GM19397 (cell line): ENCODE data around the gene MAP3K13.
"Not testable (repeated sequence)": the region's sequence is repeated elsewhere in the genome, so short reads cannot be mapped to it uniquely, and the experiment has no call there.

Source experiments
- ATAC-seq: cut with Tn5 transposase; IDR thresholded peaks from one replicate; pipeline ENCODE4 v1.9.1; 2021; ENCODE audit warnings: mild to moderate bottlenecking, moderate library complexity; ENCODE audit not compliant: unreplicated experiment

MAP3K13 gene

DNA sequence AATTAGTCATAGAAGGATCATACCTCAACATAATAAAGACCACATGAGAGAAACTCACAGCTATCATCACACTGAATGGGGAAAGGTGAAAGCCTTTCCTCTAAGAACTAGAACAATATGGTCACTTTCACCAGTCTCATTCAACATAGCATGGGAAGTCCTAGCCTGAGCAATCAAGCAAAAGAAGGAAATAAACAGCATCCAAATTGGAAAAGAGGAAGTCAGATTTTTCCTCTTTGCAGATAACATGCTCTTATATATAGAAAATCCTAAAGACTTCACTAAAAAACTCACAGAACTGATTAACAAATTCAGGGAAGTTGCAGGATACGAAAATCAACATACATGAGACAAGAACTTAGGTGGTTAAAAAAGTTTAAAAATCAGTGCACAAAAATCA is 24.7 kb downstream of the MAP3K13 start:
- no peak for ATAC-seq

DNA sequence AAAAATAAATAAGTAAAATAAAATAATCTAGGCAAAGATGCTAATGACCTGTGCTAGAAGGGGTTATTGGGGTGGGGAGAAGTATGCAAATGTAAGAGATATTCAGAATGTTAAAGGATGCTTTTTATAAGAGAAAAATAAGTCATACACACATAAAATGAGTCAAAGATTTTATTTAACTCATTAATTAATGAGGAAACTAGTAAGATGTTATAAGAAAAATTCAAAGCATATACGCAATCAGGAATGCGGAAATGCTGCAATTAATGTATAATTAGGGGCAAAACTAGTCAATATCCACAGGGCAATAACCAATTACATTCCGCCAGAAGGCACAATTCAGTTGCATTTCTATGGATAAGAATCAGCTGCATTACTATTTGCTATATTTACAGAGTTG is 30.1 kb downstream of the MAP3K13 start:
- no peak for ATAC-seq

DNA sequence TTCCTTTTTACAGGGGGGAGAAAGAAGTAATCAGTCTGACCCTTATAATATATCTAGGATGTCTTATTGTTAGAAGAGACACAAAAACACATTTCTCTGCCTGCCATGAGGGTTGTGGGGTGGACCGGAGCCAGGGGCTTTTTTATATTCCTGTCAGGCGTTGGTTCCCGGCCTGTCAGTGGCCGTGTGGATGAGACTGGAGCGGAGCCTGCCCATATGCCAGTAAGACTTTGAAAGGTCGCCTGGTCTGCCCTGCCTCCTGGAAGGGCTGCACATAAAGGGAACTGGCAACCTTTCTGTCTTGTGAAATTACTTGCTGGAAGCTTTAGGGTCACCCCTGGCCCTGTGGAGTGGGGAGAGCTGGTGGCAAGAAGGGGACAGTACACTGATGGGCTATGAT is 34.7 kb downstream of the MAP3K13 start:
- no peak for ATAC-seq

DNA sequence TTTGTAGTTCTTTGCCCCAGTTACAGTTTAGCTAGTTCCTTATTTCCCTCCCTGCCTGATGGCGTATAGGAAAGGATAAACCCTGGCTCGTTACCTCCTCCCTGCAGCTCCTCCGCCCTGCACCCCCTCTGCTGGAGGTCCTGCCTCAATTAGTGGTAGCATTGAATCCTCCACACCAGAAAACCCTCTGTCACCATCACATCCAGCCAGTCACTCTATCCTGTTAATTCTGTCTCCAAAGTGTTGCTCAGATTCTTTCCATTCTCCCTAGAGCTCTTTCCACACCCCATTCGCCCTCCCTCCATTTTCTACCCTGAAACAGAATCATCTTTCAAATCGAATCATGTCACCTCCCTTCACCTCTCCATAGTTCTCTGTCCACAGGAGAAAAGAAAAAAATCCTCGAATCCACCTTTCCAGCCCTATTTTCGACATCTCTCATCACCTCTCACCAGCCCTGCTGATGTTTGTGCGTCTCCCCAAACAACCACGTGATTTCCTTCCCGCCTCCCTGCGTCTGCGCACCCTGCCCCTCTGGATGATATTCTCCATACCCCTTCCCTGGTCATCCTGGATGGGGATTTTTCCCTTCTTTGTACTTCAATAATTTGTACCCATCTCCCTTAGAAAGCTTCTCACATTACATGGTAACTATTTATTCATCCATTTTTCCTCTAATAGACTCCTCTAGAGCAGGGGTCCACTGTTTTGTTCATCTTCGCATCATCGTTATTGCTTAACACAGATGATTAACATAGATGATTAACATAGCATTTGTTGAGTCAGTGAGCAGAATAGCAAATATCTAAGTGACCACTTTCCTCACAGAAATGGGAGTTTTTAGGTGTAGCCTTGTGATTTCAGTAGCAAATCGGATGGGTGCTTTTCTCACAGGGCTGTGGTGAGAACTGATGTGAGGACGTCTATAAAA is 37.1 kb downstream of the MAP3K13 start:
- ATAC-seq = no peak

DNA sequence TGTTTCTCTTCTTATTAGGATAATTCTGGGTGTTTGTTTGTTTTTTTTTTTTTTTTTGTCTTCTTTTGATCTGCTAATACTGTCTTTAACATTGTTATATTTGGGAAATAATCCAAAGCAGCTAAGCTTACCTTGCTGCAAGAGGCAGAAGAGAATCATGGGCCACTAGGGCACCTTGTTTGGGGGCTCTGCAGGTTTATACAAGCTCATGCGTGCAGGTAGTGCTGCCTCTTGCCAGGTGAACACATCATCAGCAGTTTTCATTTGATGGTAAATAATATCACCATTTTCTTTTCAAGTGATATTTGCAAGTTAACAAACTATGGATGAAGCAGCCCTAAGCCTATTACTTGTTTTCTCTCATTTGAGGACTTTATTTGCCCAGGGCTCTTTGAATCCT is 37.9 kb downstream of the MAP3K13 start:
- no peak for ATAC-seq

DNA sequence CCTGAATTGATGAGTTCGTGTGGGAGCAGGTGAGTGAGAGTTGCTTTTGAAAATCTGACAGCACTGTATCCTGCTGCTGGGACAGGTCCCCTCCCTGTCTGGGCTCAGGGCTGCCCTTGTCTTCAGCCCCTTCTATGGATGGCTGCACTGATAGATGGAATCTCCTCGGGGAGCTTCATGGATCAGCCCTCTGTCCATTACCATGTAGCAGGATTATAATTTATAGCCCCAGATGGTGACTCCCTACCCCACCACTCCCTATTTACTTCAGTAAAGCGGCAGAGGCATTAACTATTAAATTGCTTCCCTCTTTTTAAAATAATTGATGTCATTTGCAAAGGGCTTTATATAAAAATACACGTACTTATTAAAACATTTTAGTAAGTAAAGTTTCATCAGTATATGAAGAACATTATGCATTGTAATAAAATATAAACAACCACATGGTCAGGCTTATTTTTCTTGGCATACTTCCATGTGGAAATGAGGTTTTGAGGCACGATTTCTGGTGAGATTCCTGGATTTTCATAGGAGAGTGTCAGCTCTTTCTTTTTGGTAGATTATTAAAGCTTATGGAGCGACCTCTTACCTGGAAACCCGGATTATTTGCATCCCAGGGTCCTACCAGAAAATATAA is 38.5 kb downstream of the MAP3K13 start:
- no peak for ATAC-seq

DNA sequence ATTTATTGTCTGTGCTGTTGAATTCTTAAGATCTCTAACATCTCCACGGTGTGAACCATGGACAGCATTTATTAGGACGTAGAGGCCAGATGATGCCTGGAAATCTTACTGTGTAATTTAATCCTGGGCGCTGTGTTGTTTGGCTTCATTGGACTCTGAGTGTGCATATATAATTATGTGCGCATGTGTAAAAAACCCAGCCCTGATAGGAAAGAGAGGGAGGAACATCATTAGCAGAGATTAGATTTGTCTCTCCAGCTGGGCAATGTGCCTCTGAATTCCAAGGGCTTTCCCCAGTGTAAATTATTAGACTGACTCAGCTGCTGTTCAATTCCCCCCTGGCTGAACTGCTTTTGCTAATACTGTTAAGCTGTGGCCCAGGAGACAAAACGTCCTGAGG is 39.6 kb downstream of the MAP3K13 start:
- no peak for ATAC-seq

DNA sequence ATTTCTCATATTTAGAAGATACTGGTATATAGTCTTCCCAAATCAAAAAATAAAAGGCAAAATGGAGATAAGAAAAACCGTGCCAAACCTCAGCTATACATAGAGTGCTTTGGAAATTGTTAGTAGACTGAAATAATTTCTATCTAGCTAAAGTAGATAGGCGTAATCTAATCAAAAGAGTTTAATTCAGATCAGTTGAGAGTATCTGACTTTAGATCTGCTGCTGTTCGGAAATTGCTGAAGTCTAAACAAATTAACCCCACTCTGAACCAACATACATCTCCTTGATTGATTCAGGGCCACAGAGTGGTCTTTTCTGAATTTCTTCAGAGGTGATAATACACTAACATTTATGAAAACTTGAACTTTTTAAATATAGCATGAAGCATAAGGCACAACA is 40.1 kb downstream of the MAP3K13 start:
- no peak for ATAC-seq

DNA sequence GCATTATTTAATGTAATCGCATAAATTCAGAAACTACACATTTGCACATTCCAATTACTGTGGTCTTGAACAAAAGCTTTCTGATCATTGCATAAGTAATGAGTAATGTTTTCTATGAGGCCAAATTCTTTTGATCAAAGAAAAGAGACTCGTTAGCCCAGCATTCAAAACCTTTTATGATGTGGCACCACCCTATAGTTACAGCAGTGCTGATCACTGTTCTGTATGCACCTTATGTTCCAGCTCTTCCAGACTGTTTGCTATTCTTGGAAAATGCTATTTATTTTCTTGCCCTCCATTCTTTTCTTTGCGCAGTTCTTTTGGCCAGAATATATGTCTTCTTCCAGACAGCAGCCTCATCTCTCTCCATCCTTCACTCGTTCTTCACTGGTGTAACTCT is 42.3 kb downstream of the MAP3K13 start:
- ATAC-seq = no peak

DNA sequence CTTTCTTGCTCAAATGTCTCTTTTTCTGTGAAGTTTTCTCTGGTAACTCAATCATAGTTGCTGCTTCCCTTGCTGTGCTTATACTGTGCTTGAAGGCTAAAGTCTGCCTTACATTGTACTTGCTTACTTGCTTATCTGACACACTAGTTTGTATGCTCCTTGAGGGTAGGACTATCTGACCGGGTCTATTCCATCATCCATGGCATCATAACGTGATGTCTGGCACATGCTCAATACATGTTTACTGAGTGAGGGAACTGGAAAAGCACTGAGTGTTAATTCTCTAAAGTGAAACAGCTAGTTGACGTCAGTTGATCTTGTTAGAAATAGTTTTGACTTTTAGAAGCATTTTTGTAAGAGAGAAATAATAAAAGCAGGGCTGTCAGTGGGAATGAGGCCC is 42.7 kb downstream of the MAP3K13 start:
- no peak for ATAC-seq

DNA sequence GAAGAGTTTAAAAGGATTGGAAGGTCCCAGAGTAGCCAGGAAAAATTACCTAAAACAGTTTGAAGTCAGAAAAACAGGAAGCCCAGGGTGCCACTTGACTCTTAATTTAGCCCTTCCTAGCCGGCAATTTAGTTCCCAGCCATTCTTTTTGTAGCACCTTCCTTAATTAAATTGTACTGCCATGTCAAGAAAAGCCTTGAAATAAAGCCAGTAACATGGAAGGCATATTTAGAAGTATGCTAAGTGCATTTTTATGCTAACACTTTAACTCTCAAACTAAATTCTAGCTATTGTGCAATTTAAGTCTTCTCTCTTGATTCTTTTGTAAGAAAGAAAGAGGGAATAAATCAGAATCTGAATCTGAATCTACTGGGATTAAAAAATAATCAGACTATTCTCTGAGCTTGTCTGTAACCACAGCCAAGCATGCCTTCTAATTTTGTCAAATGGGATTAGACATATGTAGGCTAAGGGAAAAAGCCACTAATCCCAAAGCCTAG is 43.2 kb downstream of the MAP3K13 start:
- no peak for ATAC-seq

DNA sequence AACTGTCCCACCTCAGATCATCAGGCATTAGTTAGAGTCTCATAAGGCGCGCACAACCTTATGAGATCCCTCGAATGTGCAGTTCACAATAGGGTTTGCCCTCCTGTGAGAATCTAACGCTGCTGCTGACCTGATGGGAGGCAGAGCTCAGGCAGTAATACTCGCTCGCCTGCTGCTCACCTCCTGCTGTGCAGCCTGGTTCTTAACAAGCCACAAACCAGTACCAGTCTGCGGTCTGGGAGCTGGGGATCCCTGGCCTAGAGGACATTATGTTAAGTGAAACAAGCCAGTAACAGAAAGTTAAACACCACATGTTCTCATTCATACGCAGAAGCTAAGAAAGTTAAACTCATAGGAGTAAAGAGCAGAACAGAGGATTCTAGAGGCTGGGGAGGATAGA is 47.0 kb downstream of the MAP3K13 start:
- no peak for ATAC-seq

DNA sequence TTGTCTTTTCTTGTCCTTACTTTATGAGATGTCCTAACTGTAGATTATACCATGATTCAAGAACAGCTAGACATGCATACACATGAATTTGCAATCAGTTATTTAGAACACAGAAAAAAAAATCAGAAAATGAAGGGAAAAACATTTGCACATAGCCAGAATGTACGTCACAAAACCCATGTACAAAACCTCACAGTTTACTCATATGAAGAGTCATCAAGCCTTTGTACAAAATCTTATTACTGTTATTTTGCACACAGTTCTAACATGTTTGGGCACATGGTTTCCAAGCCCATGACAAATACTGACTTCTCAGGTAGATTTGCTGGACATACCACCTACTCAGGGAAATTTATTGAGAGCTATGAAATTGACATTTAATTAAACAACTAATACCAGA is 48.2 kb downstream of the MAP3K13 start:
- ATAC-seq = no peak

DNA sequence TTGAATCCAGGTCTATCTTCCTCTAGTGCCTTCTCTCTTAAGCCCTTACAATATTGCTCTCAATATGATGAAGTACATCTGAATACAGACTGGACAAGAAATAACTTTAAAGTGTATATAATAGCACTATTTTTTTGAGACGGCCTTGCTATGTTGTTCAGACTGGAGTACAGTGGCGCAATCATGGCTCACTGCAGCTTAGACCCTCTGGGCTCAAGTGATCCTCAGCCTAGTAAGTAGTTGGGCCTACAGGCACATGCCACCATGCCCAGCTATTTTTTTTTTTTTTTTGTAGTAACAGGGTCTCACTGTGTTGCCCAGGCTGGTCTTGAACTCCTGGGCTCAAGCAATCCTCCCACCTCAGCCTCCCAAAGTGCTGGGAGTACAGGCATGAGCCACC is 53.6 kb downstream of the MAP3K13 start:
- ATAC-seq = no peak

DNA sequence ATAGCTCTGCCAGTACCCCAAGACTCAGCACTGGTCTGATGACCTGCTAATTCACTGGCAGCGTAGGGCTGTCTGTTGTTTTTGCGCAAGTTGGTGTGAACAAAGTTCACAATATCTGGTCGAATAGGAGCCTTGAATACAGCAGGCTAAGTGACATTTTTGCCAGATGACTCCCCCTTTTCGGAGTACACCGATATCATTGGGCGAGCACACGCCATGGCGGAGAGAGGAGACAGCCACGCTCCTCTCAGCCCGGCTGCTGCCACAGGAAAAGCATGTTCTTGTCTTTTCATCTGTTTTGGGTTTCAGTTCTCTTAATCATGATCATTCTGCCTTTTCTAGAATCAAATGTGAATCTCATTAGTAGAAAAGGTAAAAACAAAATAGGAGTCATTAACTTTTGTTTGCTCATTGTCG is 55.6 kb downstream of the MAP3K13 start:
- ATAC-seq = not testable (repeated sequence)

DNA sequence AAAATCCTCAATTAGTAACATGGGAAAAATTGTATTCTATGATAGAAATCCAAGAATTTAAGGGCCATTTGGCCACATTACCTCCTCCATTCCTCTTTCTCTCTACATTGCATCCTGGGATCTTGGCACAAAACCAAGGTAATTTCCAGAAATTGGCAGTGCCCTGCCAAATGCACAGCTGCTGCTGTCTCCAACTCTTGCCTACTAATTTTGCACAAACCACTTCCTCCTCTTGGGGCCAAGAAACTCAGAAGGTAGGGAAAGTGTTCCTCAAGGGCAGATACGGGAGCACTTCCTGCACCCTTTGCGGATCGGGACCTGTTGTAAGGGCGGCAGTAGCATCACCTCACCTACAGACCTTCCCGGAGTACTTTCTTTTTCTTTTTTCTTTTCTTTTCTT is 57.8 kb downstream of the MAP3K13 start:
- ATAC-seq = no peak

DNA sequence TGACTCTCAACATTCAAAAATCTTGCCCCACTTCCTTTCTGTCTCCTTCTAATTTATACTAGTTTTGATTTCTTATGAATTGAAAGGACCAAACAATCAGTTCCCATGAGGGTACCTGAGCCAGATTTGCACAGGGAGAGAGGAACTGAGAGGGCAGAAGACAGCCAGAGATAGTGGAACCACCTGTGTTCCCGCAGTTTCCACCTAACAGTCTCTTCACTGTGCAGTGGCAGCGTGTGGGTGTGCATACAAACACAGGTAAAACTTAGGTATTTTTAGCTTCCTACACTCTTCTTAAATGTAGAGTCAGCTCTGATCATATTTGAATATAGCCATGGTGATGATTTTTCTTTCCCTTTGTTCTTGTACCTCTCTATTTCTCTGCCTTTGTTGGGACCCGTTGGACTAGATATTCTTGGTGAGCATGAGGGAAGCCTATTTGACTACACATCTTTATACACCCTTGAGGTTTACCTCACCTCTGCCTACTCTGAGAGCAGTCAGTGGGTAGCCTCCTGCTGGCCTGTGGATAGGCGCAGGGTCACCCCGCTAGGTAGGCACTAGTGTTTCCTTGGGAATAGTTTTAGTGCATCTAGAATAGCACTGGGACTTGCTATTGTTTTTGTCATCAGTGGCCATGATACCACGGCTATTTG is 58.8 kb downstream of the MAP3K13 start:
- ATAC-seq = peak; percentile 68

DNA sequence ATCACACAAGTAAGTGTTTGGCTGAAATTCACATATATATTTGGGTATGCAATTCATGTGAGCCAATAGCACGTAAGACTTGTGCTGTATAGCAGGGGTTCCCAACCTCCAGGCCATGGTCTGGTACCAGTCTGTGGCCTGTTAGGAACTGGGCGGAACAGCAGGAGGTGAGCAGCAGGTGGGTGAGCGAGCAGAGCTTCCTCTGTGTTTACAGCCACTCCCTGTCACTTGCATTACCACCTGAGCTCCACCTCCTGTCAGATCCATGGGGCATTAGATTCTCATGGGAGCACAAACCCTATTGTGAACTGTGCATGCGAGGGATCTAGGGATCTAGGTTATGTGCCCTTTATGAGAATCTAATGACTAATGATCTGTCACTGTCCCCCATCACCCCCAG is 59.7 kb downstream of the MAP3K13 start:
- no peak for ATAC-seq

DNA sequence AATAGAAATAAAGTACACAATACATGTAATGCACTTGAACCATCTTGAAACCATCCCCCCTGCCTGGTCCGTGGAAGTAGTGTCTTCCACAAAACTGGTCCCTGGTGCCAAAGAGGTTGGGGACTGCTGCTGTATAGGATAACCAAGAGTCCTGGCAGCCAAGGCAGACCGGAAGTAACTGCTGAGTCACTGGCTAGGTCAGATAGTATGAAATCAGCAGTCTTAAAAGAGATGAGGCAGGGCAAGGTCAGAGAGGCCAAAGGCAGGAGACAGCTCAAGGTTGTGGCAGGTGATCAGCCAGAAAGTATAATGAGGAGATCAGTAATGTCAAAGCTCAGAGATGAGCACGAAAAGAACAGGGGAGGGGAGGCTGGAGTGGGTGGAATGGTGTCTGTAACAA is 60.2 kb downstream of the MAP3K13 start:
- ATAC-seq = no peak

DNA sequence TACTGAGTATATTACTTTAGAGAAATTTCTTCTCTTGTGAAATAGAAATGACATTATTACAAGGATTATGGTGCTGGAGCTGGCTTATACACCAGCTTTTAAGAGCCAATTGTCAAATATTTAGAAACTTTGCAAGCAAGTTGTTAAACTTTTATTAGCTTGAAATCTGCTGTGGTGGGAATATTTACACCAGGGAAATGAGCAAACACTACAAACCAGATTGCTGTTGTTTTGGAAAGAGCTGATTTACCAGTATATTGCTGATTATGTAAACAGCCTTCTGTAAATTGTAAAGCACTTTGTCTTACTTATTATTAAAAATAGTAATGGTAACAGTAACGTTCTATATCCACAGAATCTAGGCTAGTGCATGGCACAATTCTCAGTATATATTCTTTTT is 61.5 kb downstream of the MAP3K13 start:
- ATAC-seq = no peak

DNA sequence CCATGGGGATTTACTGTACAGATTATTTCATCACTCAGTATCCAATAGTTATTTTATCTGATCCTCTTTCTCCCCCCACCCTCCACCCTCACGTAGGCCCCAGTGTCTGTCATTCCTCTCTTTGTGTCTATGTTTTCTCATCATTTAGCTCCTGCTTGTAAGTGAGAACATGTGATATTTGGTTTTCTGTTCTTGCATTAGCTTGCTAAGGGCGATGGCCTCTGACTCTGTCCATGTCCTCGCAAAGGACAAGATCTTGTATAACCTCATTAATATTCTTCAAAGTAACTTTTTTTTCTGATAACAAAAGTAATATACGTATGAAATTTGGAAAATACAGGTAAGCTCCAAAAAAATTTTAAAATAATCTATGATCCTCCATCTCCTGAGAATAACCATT is 67.4 kb downstream of the MAP3K13 start:
- no peak for ATAC-seq
